Stimulated activated CD8-positive, alpha-beta memory T cell treated with anti-CD3 and anti-CD28 coated beads, Interleukin-15, amount 100 ng/mL, for 24 hours (primary cell): ENCODE results near the gene PRELID3B.

ENCODE experiments used
- DNase-seq: peaks from one replicate; pipeline ENCODE4 v3.0.0-alpha.2; 2020; ENCODE audit warnings: low read depth

Gene PRELID3B

DNA sequence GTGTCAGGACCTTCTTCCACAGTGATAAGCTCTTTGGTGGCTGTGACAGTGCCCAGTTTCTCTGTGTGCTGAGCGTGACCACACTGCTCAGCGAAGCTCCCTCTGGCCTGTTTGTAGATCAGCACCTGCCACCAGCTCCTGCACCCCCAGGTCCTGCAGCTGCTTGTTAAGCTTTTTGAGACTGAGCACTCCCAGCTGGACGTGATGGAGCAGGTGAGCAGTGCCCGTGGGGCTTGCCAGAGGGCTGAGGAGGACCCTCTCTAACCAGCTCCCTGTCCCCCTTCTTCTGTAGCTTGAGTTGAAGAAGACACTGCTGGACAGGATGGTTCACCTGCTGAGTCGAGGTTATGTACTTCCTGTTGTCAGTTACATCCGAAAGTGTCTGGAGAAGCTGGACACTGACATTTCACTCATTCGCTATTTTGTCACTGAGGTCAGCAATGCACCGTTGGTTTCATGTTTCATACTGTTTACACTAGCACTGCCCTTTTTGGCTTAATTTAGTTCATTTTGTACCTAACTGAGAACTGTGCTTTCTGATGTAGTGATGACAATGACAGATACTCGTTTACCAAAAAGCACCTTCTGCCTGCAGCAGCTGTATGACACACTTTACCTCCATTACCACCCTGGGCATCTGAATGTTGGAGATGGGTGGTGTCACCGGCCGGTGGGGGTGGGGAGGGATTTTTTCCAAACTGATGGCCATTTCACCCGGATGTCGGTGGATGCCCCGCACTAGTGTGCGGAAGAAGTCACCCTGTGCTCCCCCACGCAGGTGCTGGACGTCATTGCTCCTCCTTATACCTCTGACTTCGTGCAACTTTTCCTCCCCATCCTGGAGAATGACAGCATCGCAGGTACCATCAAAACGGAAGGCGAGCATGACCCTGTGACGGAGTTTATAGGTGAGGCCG is 49.0 kb downstream of the PRELID3B start:
- DNase-seq, result no peak

- DNase-seq, result no peak
Measured at GRCh38 chr20:58992911-58993310, 49.7 kb downstream of the PRELID3B start.

GRCh38 chr20:58991715-58992114 is 50.9 kb downstream of the PRELID3B start:
- DNase-seq, result no peak

DNA sequence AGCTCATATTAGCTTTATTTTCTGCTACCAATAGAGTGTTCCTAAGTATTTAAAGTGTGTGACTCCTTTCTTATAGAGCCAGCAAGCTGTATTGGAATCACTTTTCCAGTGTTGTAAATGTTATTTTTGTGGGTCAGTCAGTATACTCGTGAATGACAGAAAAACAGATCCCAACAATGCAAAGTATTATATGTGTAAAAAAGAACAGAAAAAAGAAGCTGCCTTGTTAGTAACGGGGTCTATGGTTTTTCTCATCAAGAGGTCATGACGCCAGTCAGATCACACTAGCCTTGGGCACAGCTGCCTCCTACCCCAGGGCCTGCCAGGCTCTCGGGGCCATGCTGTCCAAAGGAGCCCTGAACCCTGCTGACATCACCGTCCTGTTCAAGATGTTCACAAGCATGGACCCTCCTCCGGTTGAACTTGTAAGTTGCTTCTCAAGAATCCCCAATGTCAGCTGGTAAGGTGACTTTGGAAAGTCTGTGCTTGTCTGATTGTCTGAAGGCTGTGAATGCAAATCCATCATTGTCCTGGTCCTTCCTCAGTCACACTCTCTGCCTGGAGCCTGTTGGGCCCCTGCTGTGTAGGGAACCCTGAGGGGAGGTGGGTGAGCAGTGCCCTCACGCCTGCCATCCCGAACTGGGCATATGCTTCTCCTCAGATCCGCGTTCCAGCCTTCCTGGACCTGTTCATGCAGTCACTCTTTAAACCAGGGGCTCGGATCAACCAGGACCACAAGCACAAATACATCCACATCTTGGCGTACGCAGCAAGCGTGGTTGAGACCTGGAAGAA is 51.7 kb downstream of the PRELID3B start:
- no peak for DNase-seq

GRCh38 chr20:58989196-58989595 is 53.4 kb downstream of the PRELID3B start:
- no peak for DNase-seq

DNA sequence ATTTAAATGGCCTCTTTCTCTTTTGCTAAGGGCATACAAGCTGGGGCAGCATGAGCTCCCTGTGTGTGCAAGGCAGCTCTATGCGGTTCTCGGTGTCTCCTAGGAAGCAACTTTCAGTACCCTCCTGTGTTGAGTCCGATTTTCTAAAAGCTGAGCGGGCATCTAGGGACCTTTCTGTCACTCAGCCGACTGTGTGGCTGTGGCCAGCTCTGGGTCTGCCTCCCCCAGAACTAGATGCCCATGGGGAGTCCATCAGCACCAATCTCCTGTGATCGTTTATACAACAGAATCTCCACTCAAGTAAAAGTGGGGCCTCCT is 54.1 kb downstream of the PRELID3B start:
- no peak for DNase-seq

DNA sequence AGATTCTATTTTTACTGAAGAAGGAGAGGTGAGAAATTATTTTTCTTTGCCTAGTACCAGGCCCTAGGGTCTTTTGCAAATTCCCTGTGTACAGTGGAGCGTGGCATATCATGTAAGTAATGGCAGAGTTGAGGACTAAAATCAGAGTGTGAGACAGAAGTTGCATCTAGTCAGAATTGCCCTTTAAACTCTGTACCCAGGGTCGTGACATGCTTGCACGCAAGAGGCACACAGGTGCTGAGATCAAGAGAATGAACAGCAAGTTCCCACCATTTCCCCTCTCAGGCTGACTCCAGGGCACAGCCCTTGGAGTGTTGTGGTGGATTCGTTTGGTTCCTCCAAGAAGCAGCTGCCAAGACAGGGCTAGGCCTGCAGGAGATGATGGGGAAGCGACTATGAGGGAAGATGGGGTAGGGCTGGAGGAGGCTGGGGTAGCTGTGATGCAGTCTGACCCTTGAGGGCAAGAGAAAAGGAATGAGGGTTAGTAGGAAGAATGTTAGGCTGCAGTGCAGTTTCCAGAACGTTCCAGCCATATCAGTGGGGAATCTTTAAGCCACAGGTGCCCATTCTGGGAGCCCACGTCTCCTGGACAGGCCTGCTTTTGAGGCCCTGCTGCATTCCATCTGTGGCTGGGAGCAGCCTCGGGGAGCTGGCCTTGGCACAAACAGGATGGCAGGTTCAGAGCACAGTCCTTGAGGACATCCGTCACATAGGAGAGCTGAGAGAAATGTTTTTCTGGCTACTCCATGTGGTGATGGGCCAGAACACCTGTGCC is 54.6 kb downstream of the PRELID3B start:
- no peak for DNase-seq

- no peak for DNase-seq
Measured at GRCh38 chr20:58986968-58987517, 55.5 kb downstream of the PRELID3B start.

DNA sequence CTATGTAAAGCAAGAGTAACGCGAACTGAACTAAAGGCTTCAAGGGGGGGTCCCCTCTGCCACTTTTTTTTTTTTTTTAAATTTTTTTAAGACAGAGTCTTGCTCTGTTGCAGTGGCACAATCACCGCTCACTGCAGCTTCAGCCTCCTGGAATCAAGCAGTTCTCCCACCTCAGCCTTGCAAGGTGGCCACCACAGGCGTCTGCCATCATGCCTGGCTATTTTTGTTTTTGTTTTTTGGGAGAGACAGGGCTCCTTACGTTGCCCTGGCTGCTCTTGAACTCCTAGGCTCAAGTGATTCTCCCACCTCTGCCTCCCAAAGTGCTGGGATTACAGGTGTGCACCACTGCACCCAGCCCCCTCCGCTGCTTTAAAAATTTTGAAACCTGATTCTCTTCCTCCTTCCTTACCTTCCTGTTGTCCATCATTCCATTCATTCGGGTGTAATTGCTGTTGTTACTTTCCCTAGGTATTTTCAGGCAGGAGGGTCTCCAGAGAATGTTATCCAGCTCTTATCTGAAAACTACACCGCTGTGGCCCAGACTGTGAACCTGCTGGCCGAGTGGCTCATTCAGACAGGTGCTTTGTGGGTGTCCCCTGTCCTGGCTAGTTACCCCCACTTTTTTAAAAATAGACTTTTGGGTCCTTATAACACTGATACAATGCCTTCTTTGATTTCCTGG is 56.2 kb downstream of the PRELID3B start:
- no peak for DNase-seq

- DNase-seq, result no peak
Measured at GRCh38 chr20:58985656-58986055, 56.9 kb downstream of the PRELID3B start.

DNA sequence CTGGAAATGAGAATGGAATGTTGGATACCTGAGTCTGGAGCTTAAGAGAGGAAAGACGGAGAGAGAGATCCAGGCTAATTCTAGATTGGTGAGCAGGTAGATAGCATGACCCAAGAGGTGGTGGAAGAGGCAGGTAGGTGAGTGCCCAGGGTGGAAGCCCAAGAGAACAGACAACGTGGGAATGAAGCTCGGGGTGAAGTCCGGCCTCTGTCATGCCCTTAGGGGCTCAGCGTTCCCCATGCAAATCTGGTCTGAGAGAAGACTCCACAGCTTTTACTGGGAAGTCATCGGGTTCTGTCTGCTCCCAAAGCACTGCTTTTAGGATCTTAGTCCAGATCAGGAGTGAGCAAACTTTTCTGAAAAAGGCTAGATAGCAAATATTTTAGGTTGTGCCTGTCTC is 57.9 kb downstream of the PRELID3B start:
- no peak for DNase-seq
